ENCODE measurements around the gene OLIG2. TPM values are rescaled to one million over a fixed set of nuclear protein-coding genes. Genes with fewer than 3 reads are reported as not detected.
A peak's percentile ranks its signal among the peaks of the same experiment; 100 is the strongest.

Gene OLIG2
- total RNA-seq, 1 donor from 2014 or later: not detected

GRCh38 chr21:33055991-33056390, 30.3 kb downstream of the OLIG2 start:
- Histone ChIP-seq H3K9me3 (no peaks in the 10 kb centered on the region), H3K27me3 (ENCODE audit: low read depth) (peaks cover 12% of the 10 kb centered on the region), H3K4me3 (no peak overlapping the region), H3K27ac (no peak overlapping the region), H3K4me1 (peaks cover 9% of the 10 kb centered on the region), H3K36me3 (no peaks in the 10 kb centered on the region)
- no peak for DNase-seq
- no peak for ATAC-seq
- TF ChIP-seq, protein P1, sequence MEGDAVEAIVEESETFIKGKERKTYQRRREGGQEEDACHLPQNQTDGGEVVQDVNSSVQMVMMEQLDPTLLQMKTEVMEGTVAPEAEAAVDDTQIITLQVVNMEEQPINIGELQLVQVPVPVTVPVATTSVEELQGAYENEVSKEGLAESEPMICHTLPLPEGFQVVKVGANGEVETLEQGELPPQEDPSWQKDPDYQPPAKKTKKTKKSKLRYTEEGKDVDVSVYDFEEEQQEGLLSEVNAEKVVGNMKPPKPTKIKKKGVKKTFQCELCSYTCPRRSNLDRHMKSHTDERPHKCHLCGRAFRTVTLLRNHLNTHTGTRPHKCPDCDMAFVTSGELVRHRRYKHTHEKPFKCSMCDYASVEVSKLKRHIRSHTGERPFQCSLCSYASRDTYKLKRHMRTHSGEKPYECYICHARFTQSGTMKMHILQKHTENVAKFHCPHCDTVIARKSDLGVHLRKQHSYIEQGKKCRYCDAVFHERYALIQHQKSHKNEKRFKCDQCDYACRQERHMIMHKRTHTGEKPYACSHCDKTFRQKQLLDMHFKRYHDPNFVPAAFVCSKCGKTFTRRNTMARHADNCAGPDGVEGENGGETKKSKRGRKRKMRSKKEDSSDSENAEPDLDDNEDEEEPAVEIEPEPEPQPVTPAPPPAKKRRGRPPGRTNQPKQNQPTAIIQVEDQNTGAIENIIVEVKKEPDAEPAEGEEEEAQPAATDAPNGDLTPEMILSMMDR (IDR thresholded peaks at IDR 0.05): no peak
- intact Hi-C loops (cut with DNase I): no loop called here

DNA sequence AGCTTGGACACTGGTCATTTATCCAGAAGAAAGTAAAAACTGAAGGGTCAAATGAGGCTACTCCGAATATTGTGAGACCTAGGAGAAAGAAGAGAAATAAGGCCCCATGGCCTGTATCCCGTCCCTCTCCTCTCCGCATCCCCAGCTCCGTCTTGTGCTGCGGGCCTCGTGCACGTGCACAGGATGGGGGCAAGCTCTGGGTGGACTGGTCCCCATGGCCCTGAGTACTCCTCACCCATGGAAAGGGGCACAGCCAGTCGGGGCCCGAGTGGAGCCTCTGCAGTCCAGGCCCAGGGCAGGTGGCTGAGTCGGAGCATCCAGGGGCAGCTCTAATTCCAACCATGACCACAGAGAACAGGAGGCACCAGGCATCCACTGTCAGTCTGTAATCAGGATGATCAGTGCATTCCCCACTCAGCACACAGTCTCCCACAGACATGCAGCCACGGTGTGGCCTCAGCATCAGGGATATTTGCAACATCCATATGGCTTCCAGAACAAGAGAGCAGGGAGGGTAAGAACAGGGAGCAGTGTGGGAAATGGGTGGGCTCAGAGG, 31.7 kb downstream of the OLIG2 start:
- H3K9me3 ChIP-seq: no peaks in the 10 kb centered on the region
- intact Hi-C loops (cut with DNase I): no loop called here
- TF ChIP-seq, protein P1 (IDR thresholded peaks at IDR 0.05): no peak
- no peak overlapping the region for H3K4me3 ChIP-seq
- H3K27ac ChIP-seq: no peak overlapping the region
- ATAC-seq (no peak), DNase-seq (no peak)
- H3K36me3 ChIP-seq: no peaks in the 10 kb centered on the region
- peaks cover 22% of the 10 kb centered on the region for H3K27me3 ChIP-seq (ENCODE audit: low read depth)
- H3K4me1 ChIP-seq: peaks cover 9% of the 10 kb centered on the region

- no peak for ATAC-seq
- TF ChIP-seq, protein P1 (IDR thresholded peaks at IDR 0.05): no peak
- intact Hi-C loops (cut with DNase I): no loop called here
- Histone ChIP-seq H3K36me3 (no peaks in the 10 kb centered on the region), H3K27ac (no peak overlapping the region), H3K4me1 (peaks cover 9% of the 10 kb centered on the region), H3K27me3 (ENCODE audit: low read depth) (peaks cover 21% of the 10 kb centered on the region), H3K4me3 (no peak overlapping the region), H3K9me3 (no peaks in the 10 kb centered on the region)
- DNase-seq: no peak
Measured at GRCh38 chr21:33058527-33058926, 32.8 kb downstream of the OLIG2 start.

GRCh38 chr21:33058957-33059356, 33.2 kb downstream of the OLIG2 start:
- DNase-seq: no peak
- TF ChIP-seq, protein P1 (IDR thresholded peaks at IDR 0.05): no peak
- no peak for ATAC-seq
- H3K9me3 ChIP-seq: no peaks in the 10 kb centered on the region
- H3K27ac ChIP-seq: peak overlapping the region; percentile 11
- no peaks in the 10 kb centered on the region for H3K36me3 ChIP-seq
- H3K27me3 ChIP-seq (ENCODE audit: low read depth): peaks cover 23% of the 10 kb centered on the region
- H3K4me3 ChIP-seq: no peak overlapping the region
- H3K4me1 ChIP-seq: peaks cover 9% of the 10 kb centered on the region
- intact Hi-C loops (cut with DNase I): no loop called here

GRCh38 chr21:33059380-33059841, 33.7 kb downstream of the OLIG2 start:
- ATAC-seq: peak; percentile 81 to 83
- no peak for DNase-seq
- peak overlapping the region; percentile 11 for H3K27ac ChIP-seq
- H3K36me3 ChIP-seq: no peaks in the 10 kb centered on the region
- H3K27me3 ChIP-seq (ENCODE audit: low read depth): peaks cover 27% of the 10 kb centered on the region
- H3K4me3 ChIP-seq: no peak overlapping the region
- H3K4me1 ChIP-seq: peaks cover 9% of the 10 kb centered on the region
- intact Hi-C loops (cut with DNase I): no loop called here
- H3K9me3 ChIP-seq: no peaks in the 10 kb centered on the region
- TF ChIP-seq, protein P1 (IDR thresholded peaks at IDR 0.05): no peak

Data from lower lobe of right lung (tissue), 2 donors.